Glomerular endothelial cell (primary cell): ENCODE data around the gene CHST3. TPM values are rescaled to one million over a fixed set of nuclear protein-coding genes. Genes with fewer than 3 reads are reported as not detected.
"Not testable (repeated sequence)": the region's sequence is repeated elsewhere in the genome, so short reads cannot be mapped to it uniquely, and the experiment has no call there.

Experiments
- DNase-seq: peaks from one replicate; pipeline ENCODE4 v3.0.0-alpha.2; 2011; ENCODE audit warnings: low read depth, low spot score; ENCODE audit errors: extremely low read depth
- total RNA-seq: library from RNA; depleted of rRNA; stranded (reverse); fragments of >200 nt; gene quantifications from 2 replicates; pipeline ENCODE4 v1.2.3, GENCODE V29; 2015

Gene CHST3
- total RNA-seq, 1 donor from 2014 or later: 10.6 TPM

DNA sequence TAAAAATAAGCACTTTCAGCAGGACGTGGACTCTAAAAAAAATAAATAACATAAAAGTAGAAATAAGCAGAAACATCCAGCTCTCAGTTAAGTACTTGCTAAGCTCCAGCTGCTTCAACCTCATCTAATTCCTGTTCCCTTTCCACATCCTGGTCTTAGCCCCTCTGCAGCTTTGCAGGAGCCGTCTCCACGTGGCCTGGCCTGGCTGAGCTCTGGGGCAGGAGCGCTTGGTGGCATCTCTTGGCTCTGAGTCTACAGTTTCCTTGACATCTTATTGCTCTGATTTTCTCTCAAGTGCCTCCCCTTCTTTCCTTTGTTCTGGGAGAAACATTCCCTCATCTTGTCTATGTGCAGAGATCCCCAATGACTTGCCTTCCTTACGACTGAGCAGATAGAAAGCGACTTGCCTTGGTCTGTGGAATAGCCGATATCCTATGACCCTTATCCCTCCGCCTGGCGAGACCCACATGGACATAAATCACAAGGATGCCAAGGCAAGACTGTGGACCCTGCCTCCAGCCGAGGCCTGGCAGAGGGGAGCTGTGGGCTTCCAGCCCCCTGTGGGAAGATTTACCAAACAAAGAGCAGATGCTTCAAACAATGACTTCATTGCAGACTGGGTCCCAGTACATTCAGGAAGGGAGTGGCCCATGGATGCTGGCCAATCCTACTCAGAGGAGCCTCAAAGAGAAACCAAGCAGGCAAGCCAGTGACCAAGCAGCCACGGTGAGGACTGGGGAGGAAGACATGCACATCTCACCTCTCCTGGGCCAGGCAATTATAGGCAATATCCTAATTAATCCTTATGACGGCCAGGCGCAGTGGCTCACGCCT, 62.3 kb downstream of the CHST3 start:
- DNase-seq: no peak

DNA sequence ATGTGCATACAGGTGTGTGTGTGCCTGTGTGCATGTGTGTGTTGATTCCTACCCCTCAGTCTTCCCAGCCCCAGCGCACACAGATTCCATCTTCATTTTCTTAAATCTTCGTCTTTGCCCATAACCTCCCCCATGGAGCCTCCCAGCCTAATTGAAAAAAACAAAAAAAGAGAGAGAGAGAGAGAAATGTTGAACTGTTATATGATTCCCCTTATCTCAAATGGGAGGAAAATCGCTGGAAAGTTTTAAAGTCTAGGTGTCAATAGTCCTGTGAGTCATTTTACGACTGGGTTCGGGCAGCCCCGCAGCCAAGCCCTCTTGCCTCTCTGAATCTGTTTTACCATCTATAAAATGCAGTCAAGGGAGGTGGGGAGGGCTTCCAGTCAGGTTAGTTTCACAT, 63.3 kb downstream of the CHST3 start:
- DNase-seq: no peak

DNA sequence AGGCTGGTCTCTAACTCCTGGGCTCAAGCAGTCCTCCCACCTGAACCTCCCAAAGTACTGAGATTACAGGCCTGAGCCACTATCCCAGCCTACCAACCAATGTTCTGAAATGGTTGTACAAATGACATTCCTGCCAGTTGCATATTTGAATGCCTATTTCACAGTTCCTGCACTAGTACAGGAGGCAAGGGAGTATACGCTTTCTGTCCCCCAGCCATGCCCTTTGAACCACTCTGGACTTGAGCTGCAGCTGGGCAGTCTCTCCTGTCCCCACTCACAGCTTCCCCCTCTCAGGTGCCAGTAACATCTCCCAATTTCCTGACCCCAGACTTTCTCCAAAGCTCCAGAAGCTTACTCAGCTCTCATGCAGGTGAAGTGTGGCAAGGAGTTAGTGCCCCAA, 65.2 kb downstream of the CHST3 start:
- no peak for DNase-seq

DNA sequence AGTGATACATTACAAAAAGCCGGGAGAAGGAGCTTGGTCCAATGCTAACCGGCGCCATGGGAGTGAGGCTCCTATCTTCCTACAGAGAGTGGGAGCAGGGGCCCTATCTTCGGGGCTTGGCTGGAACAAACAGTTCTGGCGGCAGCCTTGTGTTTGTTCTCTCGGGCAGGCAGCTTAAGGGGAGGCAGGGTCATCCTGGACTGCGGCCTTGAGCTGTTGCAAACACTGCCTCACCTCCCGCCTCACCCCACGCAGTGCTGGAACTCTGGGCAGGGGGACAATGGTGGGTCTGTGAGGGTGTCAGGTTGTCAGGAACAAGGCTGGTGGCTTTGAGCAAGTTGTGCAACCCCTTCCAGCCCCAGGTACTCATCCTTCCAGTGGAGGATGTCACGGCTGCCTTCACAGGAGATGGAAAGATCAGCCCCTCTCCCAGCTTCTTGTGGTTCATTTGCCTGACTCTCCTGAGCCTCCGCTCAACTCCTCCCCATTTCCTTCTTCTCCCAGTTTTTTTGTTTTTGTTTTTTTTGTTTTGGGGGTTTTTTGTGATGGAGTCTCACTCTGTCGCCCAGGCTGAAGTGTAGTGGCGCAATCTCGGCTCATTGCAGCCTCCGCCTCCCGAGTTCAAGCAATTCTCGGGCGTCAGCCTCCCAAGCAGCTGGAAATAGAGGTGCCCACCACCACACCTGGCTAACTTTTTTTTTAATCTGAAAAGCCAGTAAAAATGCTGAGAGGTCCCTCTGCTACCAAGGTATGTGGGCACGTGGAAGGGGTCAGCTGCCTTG, 66.8 kb downstream of the CHST3 start:
- no peak for DNase-seq

GRCh38 chr10:72031706-72032105, 67.5 kb downstream of the CHST3 start:
- no peak for DNase-seq

DNA sequence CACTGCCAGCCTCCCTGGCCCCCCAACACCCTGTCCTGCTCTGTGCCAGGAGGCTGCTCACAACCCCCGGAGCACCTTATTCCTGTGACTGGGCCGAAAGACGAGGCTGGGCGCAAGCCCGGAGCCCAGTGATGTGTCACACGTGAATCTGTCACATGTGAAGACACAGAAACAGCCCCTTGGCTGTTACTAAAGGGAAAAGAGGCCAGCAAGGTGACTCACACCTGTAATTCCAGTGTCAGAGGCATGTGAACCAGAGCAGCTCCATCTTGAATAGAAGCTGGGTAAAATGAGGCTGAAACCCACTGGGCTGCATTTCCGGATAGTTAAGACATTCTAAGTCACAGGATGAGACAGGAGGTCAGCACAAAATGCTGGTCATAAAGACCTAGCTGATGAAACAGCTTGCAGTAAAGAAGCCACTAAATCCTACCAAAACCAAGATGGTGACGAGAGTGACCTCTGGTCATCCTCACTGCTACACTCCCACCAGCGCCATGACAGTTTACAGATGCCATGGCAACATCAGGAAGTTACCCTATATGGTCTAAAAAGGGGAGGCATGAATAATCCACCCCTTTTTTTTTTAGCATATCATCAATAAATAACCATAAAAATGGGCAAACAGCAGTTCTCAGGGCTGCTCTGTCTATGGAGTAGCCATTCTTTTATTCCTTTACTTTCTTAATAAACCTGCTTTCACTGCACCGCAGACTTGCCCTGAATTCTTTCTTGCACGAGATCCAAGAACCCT, 68.4 kb downstream of the CHST3 start:
- not testable (repeated sequence) for DNase-seq

- no peak for DNase-seq
Observed at GRCh38 chr10:72034040-72034499, 69.9 kb downstream of the CHST3 start.

GRCh38 chr10:72034761-72035160, 70.6 kb downstream of the CHST3 start:
- no peak for DNase-seq

GRCh38 chr10:72035252-72035887, 71.2 kb downstream of the CHST3 start:
- DNase-seq: no peak

DNA sequence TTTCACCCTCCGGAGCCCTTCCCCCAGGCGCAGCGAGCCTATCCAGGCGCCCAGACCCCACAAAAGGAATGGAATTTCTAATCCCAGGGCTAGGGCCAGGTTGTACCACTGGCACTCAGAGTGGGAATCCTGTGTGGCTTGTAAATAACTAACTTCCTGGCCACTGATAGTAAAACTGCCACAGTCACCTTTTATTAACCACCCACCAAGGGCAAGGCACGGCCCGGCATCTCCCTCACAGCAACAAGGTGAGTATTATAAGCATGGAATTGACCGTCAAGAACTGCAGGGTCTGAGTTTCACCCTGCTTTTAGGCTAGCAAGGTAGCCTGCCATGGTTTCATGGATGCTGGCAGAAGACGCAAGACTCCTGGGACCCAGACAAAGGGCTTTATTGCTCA, 73.1 kb downstream of the CHST3 start:
- no peak for DNase-seq

DNA sequence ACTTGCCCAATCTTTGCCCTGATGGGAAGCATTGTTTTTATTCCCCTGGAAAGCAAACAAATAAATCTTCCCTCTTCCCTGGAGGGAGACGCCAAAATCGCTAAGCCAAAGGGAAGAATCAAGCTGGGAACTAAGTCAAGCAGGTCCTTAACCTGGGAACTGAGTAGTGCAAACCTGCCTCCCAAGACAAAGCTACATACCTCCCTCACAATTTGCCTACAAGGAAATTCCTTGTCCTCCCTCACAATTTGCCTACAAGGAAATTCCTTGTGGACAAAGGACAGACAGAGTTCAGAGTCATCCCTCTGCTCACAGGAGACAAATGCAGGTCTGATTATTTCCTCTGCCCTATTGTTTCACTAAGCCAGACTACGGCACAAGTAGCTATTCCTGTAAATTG, 73.6 kb downstream of the CHST3 start:
- no peak for DNase-seq

DNA sequence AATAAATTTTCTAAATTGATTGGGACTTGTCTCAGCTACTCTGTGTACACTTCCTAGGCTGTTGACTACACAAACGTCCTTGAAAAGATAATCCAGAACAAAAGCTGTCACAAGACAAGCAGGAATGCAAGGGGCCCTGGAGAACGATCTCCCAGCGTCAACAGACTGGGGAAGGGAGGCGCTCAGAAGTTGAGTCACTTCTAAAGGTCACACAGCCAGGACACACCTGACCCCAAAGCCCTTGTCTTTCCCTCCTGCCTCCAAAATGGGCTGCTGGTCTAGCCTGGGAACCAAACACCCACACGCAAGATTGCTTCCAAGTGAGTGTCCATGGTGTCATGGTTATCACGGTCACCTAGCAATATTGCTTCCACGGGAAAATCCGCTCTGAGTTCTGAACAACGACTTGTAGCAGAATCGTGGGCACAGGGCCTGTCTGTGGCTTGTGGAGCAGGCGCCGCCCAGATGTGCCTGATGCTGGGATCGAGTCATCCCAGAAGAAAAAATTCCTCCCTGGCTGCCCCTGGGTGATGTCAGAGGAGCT, 74.3 kb downstream of the CHST3 start:
- DNase-seq: no peak

DNA sequence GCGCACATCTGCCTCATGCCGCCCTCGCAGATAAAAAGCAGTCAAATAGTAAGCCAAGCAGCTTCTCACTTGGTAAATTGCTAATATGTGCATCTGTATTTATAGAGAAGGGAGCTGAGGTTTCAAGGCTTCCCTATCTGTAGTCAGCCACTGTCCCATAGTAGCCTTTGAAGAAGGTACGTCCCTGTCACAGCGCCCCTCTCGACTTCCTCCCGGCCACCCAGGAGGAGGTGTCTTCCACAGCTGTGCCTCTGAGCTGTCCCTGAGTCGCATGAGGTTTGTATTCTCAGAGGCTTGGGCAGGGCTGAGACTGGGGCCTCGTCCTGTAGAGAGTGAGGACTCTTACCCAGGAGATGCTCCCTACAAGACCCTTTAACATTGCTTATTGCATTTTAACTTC, 75.2 kb downstream of the CHST3 start:
- no peak for DNase-seq

DNA sequence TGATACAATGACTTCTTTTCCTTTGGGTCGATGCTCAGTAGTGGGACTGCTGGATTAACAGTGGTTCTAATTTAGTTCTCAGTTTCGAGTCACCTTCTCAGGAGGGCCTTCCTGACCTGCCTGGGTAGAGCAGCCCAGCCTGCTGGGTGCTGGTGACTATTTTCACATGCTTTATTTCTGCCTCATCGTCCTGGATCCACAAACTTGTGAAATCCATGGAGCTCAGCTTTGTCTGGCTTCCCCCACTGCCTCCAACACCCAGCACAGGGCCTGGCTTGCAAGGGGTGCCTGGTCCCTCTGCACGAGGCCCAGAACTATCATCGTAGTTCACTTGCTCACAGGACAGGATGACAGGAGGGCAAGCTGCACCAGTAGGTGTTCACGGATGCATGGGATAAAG, 77.3 kb downstream of the CHST3 start:
- DNase-seq: no peak

GRCh38 chr10:72043016-72043834, 79.0 kb downstream of the CHST3 start:
- no peak for DNase-seq

DNA sequence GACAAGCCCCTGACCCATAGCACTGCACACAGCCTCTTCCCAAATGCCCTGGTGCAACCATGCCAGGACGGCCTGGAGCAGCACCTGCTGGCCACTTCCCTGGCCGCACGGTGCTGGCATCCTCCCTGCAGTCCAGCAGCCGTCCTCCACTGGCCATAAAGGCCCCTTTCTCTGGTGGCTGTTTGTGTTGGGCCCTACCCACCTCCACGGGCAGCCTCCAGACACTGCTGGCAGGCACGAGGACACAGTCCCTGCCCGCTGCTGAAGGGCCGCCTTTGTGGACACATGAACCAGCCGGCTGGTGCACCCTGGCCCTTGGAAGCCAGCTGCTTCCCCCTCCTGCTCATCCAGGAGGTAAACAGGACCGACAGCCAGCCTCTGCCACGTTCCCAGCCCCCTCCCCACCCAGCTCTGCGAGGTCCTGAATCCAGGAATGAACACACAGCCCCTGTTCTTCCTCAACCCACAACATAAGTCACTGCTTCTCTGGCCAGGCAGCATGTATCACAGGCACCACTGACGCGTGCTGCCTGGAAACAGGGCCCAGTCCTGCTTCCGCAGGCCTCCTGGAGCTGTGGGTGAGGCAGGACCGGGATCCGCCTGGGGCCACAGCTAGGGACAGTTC, 80.3 kb downstream of the CHST3 start:
- DNase-seq: no peak

DNA sequence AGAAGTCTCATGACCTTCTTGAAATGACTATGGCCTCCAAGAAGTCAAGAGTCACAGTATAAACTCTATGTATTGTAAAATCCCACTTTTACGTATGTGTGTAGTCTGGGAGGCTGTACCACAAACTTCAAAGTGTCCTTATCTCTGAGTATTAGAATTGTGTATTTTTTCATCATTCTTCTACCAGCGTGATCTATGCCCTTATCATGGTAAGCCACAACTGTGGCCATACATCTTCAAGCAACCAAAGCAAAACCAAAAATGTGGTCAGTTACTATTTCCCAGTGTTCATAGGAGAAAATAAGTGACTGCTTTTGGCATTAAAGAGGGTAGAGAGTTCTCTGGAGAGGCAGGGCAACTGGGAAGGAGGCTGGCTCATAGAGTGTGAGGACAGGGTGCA, 81.4 kb downstream of the CHST3 start:
- DNase-seq: no peak

DNA sequence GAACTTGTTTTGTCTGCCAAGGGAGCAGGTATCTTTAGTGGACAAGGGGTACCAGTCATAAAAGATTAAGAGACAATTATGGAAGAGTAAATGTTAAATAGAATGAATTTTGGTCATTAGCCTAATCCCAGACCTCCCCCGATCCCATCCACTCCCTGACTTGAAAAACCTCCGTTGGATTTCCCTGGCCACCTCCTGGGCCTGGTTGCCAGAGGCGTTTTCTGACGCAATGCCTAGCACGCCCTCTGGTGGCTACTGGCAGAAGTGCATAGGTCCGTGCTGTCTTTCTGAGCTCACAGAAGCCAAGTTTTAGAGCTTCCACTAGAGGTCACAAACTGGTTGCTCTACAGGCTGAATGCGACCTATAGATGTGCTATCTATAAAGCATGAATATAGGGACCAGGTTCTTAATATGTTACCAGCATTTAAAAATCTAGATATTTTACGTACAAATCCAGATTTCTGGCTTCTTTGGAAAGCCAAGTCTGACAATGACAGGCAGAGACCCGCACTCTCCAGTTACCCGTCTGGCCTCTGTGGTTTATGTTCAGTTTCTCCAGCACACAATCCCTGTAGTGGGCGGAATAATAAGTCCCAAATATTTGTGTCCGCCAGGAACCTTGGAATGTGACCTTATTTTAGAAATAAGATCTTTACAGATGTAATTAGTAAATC, 84.4 kb downstream of the CHST3 start:
- peak; percentile 90 for DNase-seq

- no peak for DNase-seq
Observed at GRCh38 chr10:72049472-72049871, 85.3 kb downstream of the CHST3 start.
